Breast epithelium (tissue), 3 donors: ENCODE measurements around the gene RNF4.

Experiments
- POLR2A ChIP-seq: fragments of 450-650 bp; IDR thresholded peaks from one replicate; pipeline ENCODE4 v1.6.1; 2016; ENCODE audit warnings: antibody characterized with exemption, mild to moderate bottlenecking, moderate library complexity
- POLR2AphosphoS5 ChIP-seq, 3 donors: sonication (generic); formaldehyde crosslinking; IDR thresholded peaks; one replicate each; pipeline ENCODE4 v1.6.1; 2017; ENCODE audit warnings: antibody characterized with exemption in 3 of 3
- TF ChIP-seq, protein P1 (sequence below), 3 donors: fragments of 450-650 bp; IDR thresholded peaks; one replicate each; pipeline ENCODE4 v1.5.1; 2016 to 2017; ENCODE audit warnings: antibody characterized with exemption in 3 of 3, mild to moderate bottlenecking in 3 of 3, moderate library complexity in 3 of 3

DNA sequence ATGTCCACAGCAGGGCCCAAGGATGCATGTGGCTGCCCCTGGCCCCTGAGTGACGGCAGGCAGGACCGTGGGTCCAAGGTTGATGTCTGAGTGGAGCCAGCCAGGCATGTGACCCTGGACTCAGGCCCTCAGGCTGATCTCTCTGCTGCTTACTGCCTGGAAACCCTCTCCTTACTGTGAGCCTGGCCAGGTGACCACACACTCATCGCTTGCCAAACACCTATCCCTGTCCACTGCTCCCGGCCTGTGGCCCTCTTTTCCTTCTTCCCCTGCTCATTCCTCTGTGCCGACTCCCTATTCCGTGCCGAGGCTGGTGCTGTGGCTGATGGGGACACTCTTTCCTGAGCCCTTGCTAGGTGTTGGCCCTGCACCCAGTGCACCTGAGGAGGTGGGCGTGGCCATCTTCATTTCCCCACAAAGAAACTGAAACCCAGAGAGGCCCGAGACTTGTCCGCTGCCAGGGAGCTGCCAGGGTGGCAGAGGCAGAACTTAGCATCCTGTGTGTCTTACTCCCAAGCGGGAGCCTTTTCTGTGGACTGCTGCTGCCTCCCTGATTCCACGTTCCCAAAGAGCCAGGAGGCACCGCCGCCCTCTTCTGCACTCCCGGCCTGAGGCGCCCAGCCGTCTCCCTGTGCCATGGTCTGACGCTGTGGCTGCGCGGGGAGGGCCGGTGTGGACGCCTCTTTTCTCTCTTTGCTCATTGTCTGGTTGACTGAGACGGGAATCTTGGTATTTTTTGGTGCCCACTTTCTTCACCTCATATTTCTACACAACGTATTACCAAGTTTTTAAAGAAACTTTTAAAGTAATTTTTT is 11.2 kb upstream of the RNF4 start:
- TF ChIP-seq POLR2A (no peak), POLR2AphosphoS5 (IDR thresholded peaks at IDR 0.05) (no peak)
- TF ChIP-seq, protein P1, sequence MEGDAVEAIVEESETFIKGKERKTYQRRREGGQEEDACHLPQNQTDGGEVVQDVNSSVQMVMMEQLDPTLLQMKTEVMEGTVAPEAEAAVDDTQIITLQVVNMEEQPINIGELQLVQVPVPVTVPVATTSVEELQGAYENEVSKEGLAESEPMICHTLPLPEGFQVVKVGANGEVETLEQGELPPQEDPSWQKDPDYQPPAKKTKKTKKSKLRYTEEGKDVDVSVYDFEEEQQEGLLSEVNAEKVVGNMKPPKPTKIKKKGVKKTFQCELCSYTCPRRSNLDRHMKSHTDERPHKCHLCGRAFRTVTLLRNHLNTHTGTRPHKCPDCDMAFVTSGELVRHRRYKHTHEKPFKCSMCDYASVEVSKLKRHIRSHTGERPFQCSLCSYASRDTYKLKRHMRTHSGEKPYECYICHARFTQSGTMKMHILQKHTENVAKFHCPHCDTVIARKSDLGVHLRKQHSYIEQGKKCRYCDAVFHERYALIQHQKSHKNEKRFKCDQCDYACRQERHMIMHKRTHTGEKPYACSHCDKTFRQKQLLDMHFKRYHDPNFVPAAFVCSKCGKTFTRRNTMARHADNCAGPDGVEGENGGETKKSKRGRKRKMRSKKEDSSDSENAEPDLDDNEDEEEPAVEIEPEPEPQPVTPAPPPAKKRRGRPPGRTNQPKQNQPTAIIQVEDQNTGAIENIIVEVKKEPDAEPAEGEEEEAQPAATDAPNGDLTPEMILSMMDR (IDR thresholded peaks at IDR 0.05) = no peak
